ENCODE results near the gene NUB1. TPM values are rescaled to one million over a fixed set of nuclear protein-coding genes. Genes with fewer than 3 reads are reported as not detected.

Gene NUB1
- total RNA-seq, 1 experiment from 2014 or later: 48.5 TPM

DNA sequence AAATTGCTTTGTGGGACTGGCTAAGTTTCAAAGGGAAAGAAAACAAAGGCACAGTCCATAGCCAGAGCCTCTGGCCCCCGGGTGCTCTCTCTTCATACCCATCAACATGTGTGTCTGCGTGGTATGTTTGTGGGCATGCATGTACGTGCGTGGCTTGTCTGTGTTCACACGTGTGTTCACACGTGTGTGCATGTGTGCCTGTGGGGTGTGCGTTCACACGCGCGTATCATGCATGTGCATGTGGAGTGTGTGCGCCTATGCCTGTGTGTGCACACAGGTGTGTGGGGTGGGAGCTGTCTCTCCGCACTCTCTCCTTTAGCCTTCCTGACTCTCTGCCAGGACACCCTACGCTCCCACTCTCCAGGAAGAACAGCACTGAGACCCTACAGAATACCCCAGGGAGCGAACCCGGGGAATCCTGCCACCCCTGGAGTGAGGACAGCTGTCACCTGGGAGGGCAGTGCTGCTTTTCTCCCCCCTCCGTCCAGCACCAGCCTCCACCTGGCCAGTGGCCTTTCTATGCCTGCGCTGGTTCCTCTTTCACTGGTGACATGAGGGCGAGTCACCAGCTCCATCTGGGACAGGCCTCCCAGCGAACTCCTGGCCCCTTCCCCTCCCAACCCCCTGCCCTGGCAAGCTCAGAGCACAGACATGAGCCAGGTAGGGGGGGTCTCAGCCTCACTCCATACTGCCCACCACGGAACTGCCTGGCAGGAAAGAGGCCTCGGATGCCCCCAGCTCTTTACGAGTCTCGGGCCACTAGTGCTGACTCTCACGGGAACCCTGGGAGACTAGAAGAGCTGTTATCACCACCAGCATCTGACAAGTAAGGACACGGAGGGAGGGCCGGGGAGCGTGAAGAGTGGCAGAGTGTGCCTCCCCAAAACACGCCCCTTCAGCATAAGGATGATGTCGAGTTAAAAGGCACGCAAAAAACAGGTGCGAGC lies 51.7 kb downstream of the NUB1 start:
- H3K27ac Mint-ChIP-seq: peak overlapping the region in 2 of 3 experiments; percentile 20 to 49; a peak in 3 of 7 replicates
- no peaks in the 10 kb centered on the region for H3K4me1 ChIP-seq (ENCODE audit: insufficient read depth, low read length)

More for the DNA sequence above, 51.7 kb downstream of the NUB1 start:
- no peak overlapping the region for H4K91ac ChIP-seq (ENCODE audit: insufficient read length, low read depth, low read length)
- no peak overlapping the region for H2BK120ac ChIP-seq (ENCODE audit: low read depth, low read length, poor library complexity, severe bottlenecking)
- H3K23ac ChIP-seq (ENCODE audit: insufficient read length, low read depth, low read length): no peak overlapping the region
- H3T11ph ChIP-seq (ENCODE audit: low read length): no peak overlapping the region
- H3K9ac ChIP-seq (ENCODE audit: extremely low read depth, insufficient read length, low read length): no peak overlapping the region
- H3K79me2 ChIP-seq (ENCODE audit: insufficient read depth, low read length): no peaks in the 10 kb centered on the region
- no peak overlapping the region for H3K18ac ChIP-seq (ENCODE audit: insufficient read length, low read depth, low read length)
- H2BK15ac ChIP-seq (ENCODE audit: low read depth, low read length): no peak overlapping the region
- no peak overlapping the region for H3K14ac ChIP-seq (ENCODE audit: insufficient read depth, low read length)
- no peaks in the 10 kb centered on the region for H3K23me2 ChIP-seq (ENCODE audit: insufficient read length, low read depth, low read length, poor library complexity, severe bottlenecking)
- Mint-ChIP-seq H3K4me3 (no peak overlapping the region), H3K27me3 (ENCODE audit: low read depth) (peaks cover 5% of the 10 kb centered on the region), H3K4me1 (peaks cover 6 to 40% of the 10 kb centered on the region in 2 experiments), H3K9me3 (no peaks in the 10 kb centered on the region), H3K36me3 (ENCODE audit: insufficient read depth in 1 of 3, low read depth in 3 of 3) (peaks cover 5 to 6% (median 5%) of the 10 kb centered on the region in 3 experiments)
- no peak overlapping the region for H4K8ac ChIP-seq (replicated peaks; ENCODE audit: insufficient read length, low read depth, low read length)
- no peak overlapping the region for H3K27ac ChIP-seq (ENCODE audit: insufficient read length, low read depth, low read length)
- no peak overlapping the region for H2BK5ac ChIP-seq (ENCODE audit: insufficient read length, low read length)
- H3K4me2 ChIP-seq (ENCODE audit: insufficient read depth, insufficient read length, low read length): no peak overlapping the region
- H2BK12ac ChIP-seq (ENCODE audit: insufficient read length, low read depth, low read length): no peak overlapping the region
- no CpG with 5 or more reads among the region's 31 CpGs for WGBS (ENCODE audit: extremely low coverage, insufficient read length, low lambda C conversion rate)
- H3K79me1 ChIP-seq (ENCODE audit: insufficient read depth, low read depth, low read length, poor library complexity, severe bottlenecking): no peaks in the 10 kb centered on the region
- no peak overlapping the region for H2AK5ac ChIP-seq (ENCODE audit: insufficient read length, low read length)
- H4K5ac ChIP-seq (ENCODE audit: insufficient read length, low read depth, low read length): no peak overlapping the region
- H3K4ac ChIP-seq (ENCODE audit: low read depth, low read length): no peak overlapping the region
- H3K9me3 ChIP-seq (ENCODE audit: control insufficient read depth, low read depth, low read length): no peaks in the 10 kb centered on the region
- H2BK20ac ChIP-seq (ENCODE audit: low read depth, low read length, poor library complexity, severe bottlenecking): no peak overlapping the region
- H2AFZ ChIP-seq (ENCODE audit: low read length): no peak overlapping the region
- DNase-seq: no peak
- no peaks in the 10 kb centered on the region for H4K20me1 ChIP-seq (ENCODE audit: control insufficient read depth, insufficient read depth, insufficient read length)
- H3K56ac ChIP-seq (ENCODE audit: insufficient read length, low read depth, low read length): no peak overlapping the region
- TF ChIP-seq CTCF (conservative IDR thresholded peaks at IDR 0.05): no peak
- H3K27me3 ChIP-seq (ENCODE audit: insufficient read depth, low read length): no peaks in the 10 kb centered on the region
